OCI-LY3 (cell line): ENCODE measurements around the gene POU2AF3.

ENCODE experiments used
- EZH2phosphoT487 ChIP-seq: fragments of 200-600 bp; shearing (Covaris generic); IDR thresholded peaks from 2 replicates; pipeline ENCODE4 v1.6.1; 2018; ENCODE audit warnings: antibody characterized with exemption, mixed run types, low read depth
- TF ChIP-seq, protein P1 (sequence below): fragments of 200-600, 300-600 bp; sonication (generic); IDR thresholded peaks from 2 replicates; pipeline ENCODE4 v1.5.1; 2014; ENCODE audit warnings: antibody characterized with exemption, low read length, low read depth

DNA sequence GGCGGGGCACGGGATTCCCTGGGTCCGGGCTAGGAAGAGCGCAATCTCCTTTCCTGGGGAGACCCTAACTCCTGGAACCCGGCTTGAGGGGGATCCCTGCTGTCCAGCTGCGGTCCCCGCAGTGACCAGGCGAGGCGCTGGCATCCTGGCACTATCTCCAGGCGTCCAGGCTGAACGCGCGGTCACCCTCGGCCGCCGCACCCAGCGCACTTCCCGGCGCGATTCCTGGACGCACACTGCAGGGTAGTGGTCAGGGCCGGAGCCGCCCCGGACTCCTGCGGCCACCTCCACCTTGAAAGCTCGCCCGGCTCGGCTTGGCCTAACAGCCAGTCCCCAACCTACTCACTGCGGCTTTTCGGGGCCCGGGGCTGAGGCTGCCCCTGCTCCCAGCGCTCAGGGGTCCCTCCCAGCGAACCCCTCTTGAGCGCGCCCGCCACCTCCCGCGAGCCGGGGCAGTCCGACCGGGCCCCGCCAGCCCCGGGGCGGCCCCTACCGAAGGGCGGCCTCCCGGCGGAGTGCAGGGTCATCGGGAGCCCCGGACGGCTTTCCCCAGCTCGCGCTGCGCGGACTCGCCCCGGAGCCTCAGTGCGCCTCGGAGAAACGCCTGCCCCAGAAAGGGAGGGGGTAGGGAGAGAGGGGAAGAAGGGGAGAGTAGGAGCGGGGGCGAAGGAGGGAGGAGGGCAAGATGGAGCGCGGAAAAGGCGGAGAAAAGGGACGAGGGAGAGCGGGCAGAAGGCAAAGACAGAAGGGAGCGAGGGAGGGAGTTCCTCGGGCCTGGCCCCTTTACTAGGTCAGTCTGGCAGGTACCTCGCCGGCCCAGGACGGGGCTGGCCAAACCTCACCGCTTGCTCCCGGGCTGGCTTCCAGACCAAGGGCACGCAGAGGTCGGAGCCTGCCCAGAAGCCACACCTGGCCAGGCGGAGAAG lies 1.0 kb downstream of the POU2AF3 start:
- TF ChIP-seq, protein P1, sequence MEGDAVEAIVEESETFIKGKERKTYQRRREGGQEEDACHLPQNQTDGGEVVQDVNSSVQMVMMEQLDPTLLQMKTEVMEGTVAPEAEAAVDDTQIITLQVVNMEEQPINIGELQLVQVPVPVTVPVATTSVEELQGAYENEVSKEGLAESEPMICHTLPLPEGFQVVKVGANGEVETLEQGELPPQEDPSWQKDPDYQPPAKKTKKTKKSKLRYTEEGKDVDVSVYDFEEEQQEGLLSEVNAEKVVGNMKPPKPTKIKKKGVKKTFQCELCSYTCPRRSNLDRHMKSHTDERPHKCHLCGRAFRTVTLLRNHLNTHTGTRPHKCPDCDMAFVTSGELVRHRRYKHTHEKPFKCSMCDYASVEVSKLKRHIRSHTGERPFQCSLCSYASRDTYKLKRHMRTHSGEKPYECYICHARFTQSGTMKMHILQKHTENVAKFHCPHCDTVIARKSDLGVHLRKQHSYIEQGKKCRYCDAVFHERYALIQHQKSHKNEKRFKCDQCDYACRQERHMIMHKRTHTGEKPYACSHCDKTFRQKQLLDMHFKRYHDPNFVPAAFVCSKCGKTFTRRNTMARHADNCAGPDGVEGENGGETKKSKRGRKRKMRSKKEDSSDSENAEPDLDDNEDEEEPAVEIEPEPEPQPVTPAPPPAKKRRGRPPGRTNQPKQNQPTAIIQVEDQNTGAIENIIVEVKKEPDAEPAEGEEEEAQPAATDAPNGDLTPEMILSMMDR, result no peak
- TF ChIP-seq EZH2phosphoT487, result no peak
